H1 (cell line): Measurements from ENCODE around the gene RNF32.

Experiments
- CHD2 ChIP-seq: IDR thresholded peaks from 2 replicates; pipeline ENCODE4 v1.6.1; 2012; ENCODE audit warnings: low read length, improper control_type of control experiment
- CTCF ChIP-seq, 3 experiments: IDR thresholded peaks; 1 replicate in 2 of 3; 2 replicates in 1 of 3; pipeline versions ENCODE4 v1.5.1 to v1.6.1; 2011; ENCODE audit warnings: low read length in 3 of 3, mild to moderate bottlenecking in 3 of 3, inconsistent platforms in 2 of 3, low read depth in 1 of 3, moderate library complexity in 1 of 3; ENCODE audit not compliant: insufficient read depth in 1 of 3; ENCODE audit errors: control extremely low read depth in 1 of 3
- EGR1 ChIP-seq: IDR thresholded peaks from 2 replicates; pipeline ENCODE4 v1.6.1; 2011; ENCODE audit warnings: low read depth, low read length, borderline replicate concordance
- HDAC6 ChIP-seq: IDR thresholded peaks from one replicate; pipeline ENCODE4 v1.7.1; 2012; ENCODE audit warnings: low read depth, mild to moderate bottlenecking, inconsistent platforms, low read length, moderate library complexity
- MAFK ChIP-seq: IDR thresholded peaks from 2 replicates; pipeline ENCODE4 v1.6.1; 2012; ENCODE audit warnings: low read depth, mild to moderate bottlenecking, improper control_type of control experiment, low read length
- POLR2A ChIP-seq, 2 experiments: IDR thresholded peaks; 1 replicate in 1 of 2; 2 replicates in 1 of 2; pipeline ENCODE4 v1.6.1; 2011; ENCODE audit warnings: low read depth in 2 of 2, low read length in 2 of 2, mild to moderate bottlenecking in 2 of 2; ENCODE audit errors: control extremely low read depth in 1 of 2
- ZNF274 ChIP-seq: IDR thresholded peaks from 2 replicates; pipeline ENCODE4 v1.7.0; 2012; ENCODE audit warnings: low read length, borderline replicate concordance; ENCODE audit errors: extremely low read depth

- TF ChIP-seq CHD2 (no peak), CTCF (IDR thresholded peaks at IDR 0.05; ENCODE audit: control extremely low read depth in 1 of 3, insufficient read depth in 1 of 3, low read depth in 1 of 3, low read length in 3 of 3) (no peak), MAFK (no peak), EGR1 (no peak), POLR2A (IDR thresholded peaks at IDR 0.05; ENCODE audit: control extremely low read depth in 1 of 2, low read depth in 2 of 2, low read length in 2 of 2) (no peak), HDAC6 (no peak), ZNF274 (no peak)
Measured at GRCh38 chr7:156675721-156676120, 35.1 kb downstream of the RNF32 start.
